K562 (cell line): Measurements from ENCODE around the gene SLC17A9. TPM values are rescaled to one million over a fixed set of nuclear protein-coding genes. Genes with fewer than 3 reads are reported as not detected.

Source experiments
- ATAC-seq: fragments of 200-7000 bp; cut with Tn5 transposase; 3 replicates; pipeline ENCODE4 v1.9.1; 2020; ENCODE audit warnings: moderate library complexity
- BruUV-seq: library from RNA; stranded (reverse); fragments of 400-500 nt; replicated peaks from 2 replicates; lab custom pipeline; 2021; lab: Mats Ljungman, UMichigan
- CTCF ChIA-PET: fragments of 300-600 bp; formaldehyde crosslinking; extraction: SDS; loops from one replicate; lab custom pipeline; 2021; ENCODE audit warnings: low intra/inter-chr PET ratio; lab: Yijun Ruan, JAX
- POLR2A ChIA-PET: fragments of 300-600, 350-650 bp; sonication (Branson Sonifier 250); formaldehyde crosslinking; extraction: SDS; loops from one replicate; lab custom pipeline; 2021; ENCODE audit warnings: antibody characterized with exemption, inconsistent platforms; lab: Yijun Ruan, JAX
- DNase-seq, 4 experiments: peaks; one replicate each; pipeline versions ENCODE4 v3.0.0 to v3.0.0-alpha.2; 2011 to 2018; ENCODE audit warnings: low spot score in 3 of 4, mixed read lengths in 3 of 4; ENCODE audit errors: extremely low read depth in 1 of 4
- FAIRE-seq: peaks from 2 replicates; lab custom pipeline; 2011; peaks lifted over from hg19 to GRCh38; lab: Jason Lieb, UNC
- H2AFZ ChIP-seq: 2 replicates; pipeline ENCODE4 v1.6.0; 2011; ENCODE audit warnings: low read depth, low read length, control low read depth, inconsistent platforms
- H3K27ac ChIP-seq: fragments of 200-600 bp; 3 replicates; pipeline ENCODE4 v1.8.0; 2011; ENCODE audit warnings: low read depth, mild to moderate bottlenecking, control low read depth, inconsistent platforms, low read length, moderate library complexity, mixed read lengths; ENCODE audit errors: extremely low read depth
- H3K27me3 ChIP-seq, 2 experiments: fragments of 300-600 bp in 1 of 2; 2 replicates in 1 of 2; 3 replicates in 1 of 2; pipeline versions ENCODE4 v1.6.0 to v1.8.0; 2011; ENCODE audit warnings: inconsistent platforms in 2 of 2, low read length in 2 of 2, mild to moderate bottlenecking in 1 of 2, mixed read lengths in 1 of 2, moderate library complexity in 1 of 2; ENCODE audit not compliant: control insufficient read depth in 2 of 2, insufficient read depth in 2 of 2
- H3K36me3 ChIP-seq: fragments of 300-600 bp; 3 replicates; pipeline ENCODE4 v1.8.0; 2011; ENCODE audit warnings: mild to moderate bottlenecking, low read length, inconsistent platforms; ENCODE audit not compliant: control insufficient read depth, insufficient read depth
- H3K4me1 ChIP-seq, 2 experiments: fragments of 200-600 bp in 1 of 2; replicated peaks in 1 of 2; 2 replicates in 1 of 2; 3 replicates in 1 of 2; pipeline versions ENCODE4 v1.5.1 to v1.8.0; 2011; ENCODE audit warnings: inconsistent platforms in 2 of 2, low read length in 2 of 2, mild to moderate bottlenecking in 1 of 2, mixed read lengths in 1 of 2, moderate library complexity in 1 of 2; ENCODE audit not compliant: control insufficient read depth in 2 of 2, insufficient read depth in 2 of 2
- H3K4me2 ChIP-seq: 2 replicates; pipeline ENCODE4 v1.6.1; 2011; ENCODE audit warnings: low read length, control low read depth, inconsistent platforms, mixed read lengths; ENCODE audit not compliant: insufficient read depth
- H3K4me3 ChIP-seq: fragments of 200-600 bp; sonication (generic), shearing (Covaris generic); 2 replicates; pipeline ENCODE4 v1.5.1; 2016; ENCODE audit warnings: control low read depth, inconsistent platforms
- H3K79me2 ChIP-seq: fragments of 200-600 bp; 3 replicates; pipeline ENCODE4 v1.8.0; 2011; ENCODE audit warnings: low read length, inconsistent platforms; ENCODE audit not compliant: control insufficient read depth, insufficient read depth
- H3K9ac ChIP-seq, 2 experiments: 2 replicates each; pipeline versions ENCODE4 v1.6.0 to v1.6.1; 2011; ENCODE audit warnings: low read depth in 2 of 2, low read length in 2 of 2, control low read depth in 1 of 2, inconsistent platforms in 1 of 2, mild to moderate bottlenecking in 1 of 2, mixed read lengths in 1 of 2; ENCODE audit not compliant: insufficient read depth in 1 of 2
- H3K9me1 ChIP-seq: one replicate; pipeline ENCODE4 v1.6.0; 2011; ENCODE audit warnings: inconsistent platforms, mild to moderate bottlenecking, low read length, moderate library complexity; ENCODE audit not compliant: control insufficient read depth, insufficient read depth
- H3K9me3 ChIP-seq: replicated peaks from 2 replicates; pipeline ENCODE4 v1.5.1; 2011; ENCODE audit warnings: low read depth, low read length, inconsistent platforms; ENCODE audit not compliant: control insufficient read depth, insufficient read depth
- H4K20me1 ChIP-seq: replicated peaks from 2 replicates; pipeline ENCODE4 v1.6.1; 2011; ENCODE audit warnings: low read length, inconsistent platforms, mixed read lengths; ENCODE audit not compliant: control insufficient read depth, insufficient read depth
- BDP1 ChIP-seq: IDR thresholded peaks from 3 replicates; pipeline ENCODE4 v1.6.1; 2011; ENCODE audit not compliant: insufficient read length, insufficient read depth
- PHF8 ChIP-seq: fragments of 200-600 bp; sonication (generic); IDR thresholded peaks from 2 replicates; pipeline ENCODE4 v1.6.1; 2012; ENCODE audit warnings: mixed run types, mild to moderate bottlenecking, inconsistent platforms, low read length, moderate library complexity, borderline replicate concordance
- RFX5 ChIP-seq: IDR thresholded peaks from 2 replicates; pipeline ENCODE4 v1.6.1; 2011; ENCODE audit warnings: low read depth, mild to moderate bottlenecking, improper control_type of control experiment, low read length
- STAG1 ChIP-seq: sonication (generic); formaldehyde crosslinking; IDR thresholded peaks from 2 replicates; pipeline ENCODE4 v1.5.0; 2020; ENCODE audit warnings: missing genetic modification reagents, borderline replicate concordance
- WHSC1 ChIP-seq: IDR thresholded peaks from one replicate; pipeline ENCODE4 v1.6.1; 2012; ENCODE audit warnings: low read length, control low read depth, inconsistent platforms
- ZNF263 ChIP-seq: sonication (generic); formaldehyde crosslinking; IDR thresholded peaks from 2 replicates; pipeline ENCODE4 v1.8.0; 2022; ENCODE audit warnings: mild to moderate bottlenecking, missing genetic modification reagents, borderline replicate concordance
- ZNF354B ChIP-seq: fragments of 250-450 bp; sonication (Bioruptor Pico); IDR thresholded peaks from 2 replicates; pipeline ENCODE4 v1.4.0; 2020
- WGBS: fragments of 100-300 bp; shearing (Covaris generic); methylation state at CpG from one replicate; pipeline ENCODE4 v1.1.6; 2016; ENCODE audit warnings: low coverage, mixed read lengths; ENCODE audit not compliant: insufficient coverage; ENCODE audit errors: missing lambda C conversion rate; 5-methylcytosine and 5-hydroxymethylcytosine counted together
- in situ Hi-C: fragments of 300-500 bp; cut with MboI; formaldehyde crosslinking; loops from 4 replicates; pipeline ENCODE4 v1.15.0; 2018; ENCODE audit warnings: inconsistent platforms, mixed read lengths
- intact Hi-C: fragments of 100-400 bp; cut with micrococcal nuclease; formaldehyde crosslinking; loops from 2 replicates; pipeline ENCODE4 v1.14.2; 2022
- polyA plus RNA-seq, 8 experiments: library from polyadenylated mRNA; depleted of rRNA in 4 of 8; stranded (reverse) in 5 of 8; unstranded in 3 of 8; fragments of >200 nt; fragmentation: Nextera tagmentation in 2 of 8; fragmentation: Illumina TruSeq in 1 of 8; extraction: Ambion mirVana in 2 of 8; extraction: Trizol in 1 of 8; gene quantifications; 2 replicates each; pipeline versions ENCODE4 v1.2.1 to v1.2.3, GENCODE V29; 2011 to 2014; ENCODE audit warnings: inconsistent platforms in 1 of 8, missing spikeins in 1 of 8
- total RNA-seq, 7 experiments: library from RNA; depleted of rRNA in 6 of 7; stranded (reverse); fragments of >200 nt in 6 of 7; fragmentation: Illumina TruSeq in 2 of 7; extraction: Trizol in 2 of 7; gene quantifications; 2 replicates each; pipeline versions ENCODE4 v1.2.1 to v1.2.3, GENCODE V29; 2011 to 2021; ENCODE audit warnings: low replicate concordance in 1 of 7
- TF ChIP-seq, protein P1 (sequence below): fragments of 150-350 bp; conservative IDR thresholded peaks from 2 replicates; pipeline ENCODE4 v1.6.1; 2014; ENCODE audit warnings: low read length
- TF ChIP-seq, protein P2 (sequence below), 2 experiments: fragments of 450-650 bp; IDR thresholded peaks; 2 replicates each; pipeline ENCODE4 v1.6.1; 2016

The SLC17A9 gene
- total and polyA plus RNA-seq, 9 of the 15 experiments (the other 6 are each of a cell fraction or from before 2014, with no cell fraction given) = 0.04 to 0.31 TPM; not detected in 7

DNA sequence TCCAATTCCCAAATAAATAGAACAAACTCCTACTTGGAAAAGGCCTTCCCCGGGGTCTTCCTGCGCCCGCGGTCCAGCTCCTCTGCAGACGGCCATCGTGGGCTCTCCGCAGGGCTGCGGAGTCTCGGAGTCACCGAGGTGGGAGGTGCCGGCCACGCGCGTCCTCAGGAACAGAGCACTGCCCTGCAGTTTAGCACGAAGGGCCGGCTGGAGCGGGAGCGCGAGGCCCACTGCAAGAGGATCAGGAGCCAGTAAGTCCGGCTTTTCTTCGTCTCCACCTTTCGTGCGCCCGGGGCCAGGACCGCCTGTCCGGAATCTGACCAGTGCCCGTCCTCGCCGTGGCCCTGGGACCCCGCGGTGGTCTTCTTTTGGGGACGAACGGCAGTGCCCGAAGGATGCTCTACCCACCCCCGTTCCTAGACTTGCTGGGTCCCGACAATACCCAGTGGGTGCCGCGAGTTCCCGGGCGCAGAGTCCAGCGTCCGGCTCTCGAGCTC is 52.9 kb downstream of the SLC17A9 start:
- 57% methylated on average over 21 of the region's 43 CpGs for WGBS
- ATAC-seq (no peak), FAIRE-seq (no peak), DNase-seq (no peak)
- no peaks in the 10 kb centered on the region for H3K9me3 ChIP-seq
- no peaks in the 10 kb centered on the region for H3K9me1 ChIP-seq
- in situ Hi-C loops (no loop called here), intact Hi-C loops (loop anchor here (5.0 kb wide), 1 partner anchor 103 kb away; no protein-coding TSS in a partner anchor)
- no peak overlapping the region for H3K27ac ChIP-seq
- POLR2A ChIA-PET = interaction anchor here (0.7 kb wide), 1 partner anchor 23 kb away, joined by 3 read pairs; no protein-coding TSS in a partner anchor
- peaks cover 31 to 65% of the 10 kb centered on the region in 2 experiments for H3K27me3 ChIP-seq
- no peak overlapping the region for H2AFZ ChIP-seq
- CTCF ChIA-PET = no interaction called here
- peaks cover 4 to 37% of the 10 kb centered on the region in 2 experiments; a peak in 3 of 5 replicates for H3K4me1 ChIP-seq
- no peaks in the 10 kb centered on the region for H3K36me3 ChIP-seq
- TF ChIP-seq BDP1 = no peak
- TF ChIP-seq RFX5 = no peak
- TF ChIP-seq, protein P1, sequence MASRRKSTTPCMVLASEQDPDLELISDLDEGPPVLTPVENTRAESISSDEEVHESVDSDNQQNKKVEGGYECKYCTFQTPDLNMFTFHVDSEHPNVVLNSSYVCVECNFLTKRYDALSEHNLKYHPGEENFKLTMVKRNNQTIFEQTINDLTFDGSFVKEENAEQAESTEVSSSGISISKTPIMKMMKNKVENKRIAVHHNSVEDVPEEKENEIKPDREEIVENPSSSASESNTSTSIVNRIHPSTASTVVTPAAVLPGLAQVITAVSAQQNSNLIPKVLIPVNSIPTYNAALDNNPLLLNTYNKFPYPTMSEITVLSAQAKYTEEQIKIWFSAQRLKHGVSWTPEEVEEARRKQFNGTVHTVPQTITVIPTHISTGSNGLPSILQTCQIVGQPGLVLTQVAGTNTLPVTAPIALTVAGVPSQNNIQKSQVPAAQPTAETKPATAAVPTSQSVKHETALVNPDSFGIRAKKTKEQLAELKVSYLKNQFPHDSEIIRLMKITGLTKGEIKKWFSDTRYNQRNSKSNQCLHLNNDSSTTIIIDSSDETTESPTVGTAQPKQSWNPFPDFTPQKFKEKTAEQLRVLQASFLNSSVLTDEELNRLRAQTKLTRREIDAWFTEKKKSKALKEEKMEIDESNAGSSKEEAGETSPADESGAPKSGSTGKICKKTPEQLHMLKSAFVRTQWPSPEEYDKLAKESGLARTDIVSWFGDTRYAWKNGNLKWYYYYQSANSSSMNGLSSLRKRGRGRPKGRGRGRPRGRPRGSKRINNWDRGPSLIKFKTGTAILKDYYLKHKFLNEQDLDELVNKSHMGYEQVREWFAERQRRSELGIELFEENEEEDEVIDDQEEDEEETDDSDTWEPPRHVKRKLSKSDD = no peak
- no peak for TF ChIP-seq WHSC1
- TF ChIP-seq, protein P2, sequence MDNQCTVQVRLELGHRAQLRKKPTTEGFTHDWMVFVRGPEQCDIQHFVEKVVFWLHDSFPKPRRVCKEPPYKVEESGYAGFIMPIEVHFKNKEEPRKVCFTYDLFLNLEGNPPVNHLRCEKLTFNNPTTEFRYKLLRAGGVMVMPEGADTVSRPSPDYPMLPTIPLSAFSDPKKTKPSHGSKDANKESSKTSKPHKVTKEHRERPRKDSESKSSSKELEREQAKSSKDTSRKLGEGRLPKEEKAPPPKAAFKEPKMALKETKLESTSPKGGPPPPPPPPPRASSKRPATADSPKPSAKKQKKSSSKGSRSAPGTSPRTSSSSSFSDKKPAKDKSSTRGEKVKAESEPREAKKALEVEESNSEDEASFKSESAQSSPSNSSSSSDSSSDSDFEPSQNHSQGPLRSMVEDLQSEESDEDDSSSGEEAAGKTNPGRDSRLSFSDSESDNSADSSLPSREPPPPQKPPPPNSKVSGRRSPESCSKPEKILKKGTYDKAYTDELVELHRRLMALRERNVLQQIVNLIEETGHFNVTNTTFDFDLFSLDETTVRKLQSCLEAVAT (IDR thresholded peaks at IDR 0.05) = no peak
- TF ChIP-seq STAG1 (CRISPR knock-in tag) = no peak
- TF ChIP-seq ZNF263 = no peak
- no peak for TF ChIP-seq PHF8
- TF ChIP-seq ZNF354B (CRISPR knock-in tag) = no peak
- BruUV-seq = no TSS peak
- H4K20me1 ChIP-seq = no peaks in the 10 kb centered on the region; the same call in none of the 2 replicates
- no peak overlapping the region for H3K9ac ChIP-seq
- no peak overlapping the region for H3K4me2 ChIP-seq
- H3K79me2 ChIP-seq = no peaks in the 10 kb centered on the region
- H3K4me3 ChIP-seq = no peak overlapping the region
